HFF-Myc (cell line): ENCODE results near the gene DMD.

ENCODE experiments used
- DNase-seq: peaks from one replicate; pipeline ENCODE4 v3.0.0-alpha.2; 2011; ENCODE audit warnings: low read depth; ENCODE audit errors: extremely low read depth
- H3K4me3 ChIP-seq: replicated peaks from 2 replicates; pipeline ENCODE4 v1.5.1; 2011; ENCODE audit warnings: low read depth, mild to moderate bottlenecking, control low read depth, low read length
- CTCF ChIP-seq: IDR thresholded peaks from 2 replicates; pipeline ENCODE4 v1.5.1; 2012; ENCODE audit warnings: mild to moderate bottlenecking, low read depth, low read length, control low read depth; ENCODE audit errors: missing control alignments

Gene DMD

GRCh38 chrX:31608638-31609037 lies 1602.7 kb downstream of the DMD start:
- no peak for DNase-seq
- TF ChIP-seq CTCF, result no peak

GRCh38 chrX:31606771-31607170 lies 1604.6 kb downstream of the DMD start:
- TF ChIP-seq CTCF, result no peak
- no peak overlapping the region for H3K4me3 ChIP-seq
- no peak for DNase-seq

More at GRCh38 chrX:31608638-31609037, 1602.7 kb downstream of the DMD start:
- no peak overlapping the region for H3K4me3 ChIP-seq

GRCh38 chrX:31604629-31605221 lies 1606.6 kb downstream of the DMD start:
- no peak for DNase-seq
- no peak overlapping the region for H3K4me3 ChIP-seq
- no peak for TF ChIP-seq CTCF

- no peak overlapping the region for H3K4me3 ChIP-seq
- DNase-seq, result no peak
These were observed 1607.8 kb downstream of the DMD start for GRCh38 chrX:31603411-31604120.

GRCh38 chrX:31600823-31601222 lies 1610.5 kb downstream of the DMD start:
- DNase-seq, result no peak
- no peak overlapping the region for H3K4me3 ChIP-seq
- no peak for TF ChIP-seq CTCF

More at GRCh38 chrX:31603411-31604120, 1607.8 kb downstream of the DMD start:
- TF ChIP-seq CTCF, result no peak

GRCh38 chrX:31593353-31593752 lies 1618.0 kb downstream of the DMD start:
- no peak for DNase-seq
- H3K4me3 ChIP-seq, result no peak overlapping the region
- no peak for TF ChIP-seq CTCF

- no peak overlapping the region for H3K4me3 ChIP-seq
- TF ChIP-seq CTCF, result no peak
- DNase-seq, result no peak
These were observed 1620.0 kb downstream of the DMD start for GRCh38 chrX:31591355-31591754.
